GM12892 (cell line): ENCODE measurements around the gene PRRT1B.

Experiments
- POLR2A ChIP-seq: IDR thresholded peaks from 2 replicates; pipeline ENCODE4 v1.6.1; 2011; ENCODE audit warnings: low read depth, low read length, control low read depth
- POLR2AphosphoS5 ChIP-seq: IDR thresholded peaks from 2 replicates; pipeline ENCODE4 v1.6.1; 2011; ENCODE audit warnings: low read depth, low read length, control low read depth

- TF ChIP-seq POLR2A: no peak
- no peak for TF ChIP-seq POLR2AphosphoS5
These were observed 538 bp downstream of the PRRT1B start for GRCh38 chr9:131545786-131546335.
